ENCODE data around the gene MLLT10. TPM values are rescaled to one million over a fixed set of nuclear protein-coding genes. Genes with fewer than 3 reads are reported as not detected.
A peak's percentile ranks its signal among the peaks of the same experiment; 100 is the strongest.

The MLLT10 gene
- total and polyA plus RNA-seq, 9 of the 15 experiments (the other 6 are each of a cell fraction or from before 2014, with no cell fraction given), result 18.8 to 81.4 (median 64.2) TPM

- TF ChIP-seq TOE1 (IDR thresholded peaks at IDR 0.05; ENCODE audit: borderline replicate concordance) (no peak), TOE1 (CRISPR knock-in tag; IDR thresholded peaks at IDR 0.05; ENCODE audit: borderline replicate concordance, low read depth) (no peak), ZNF511 (CRISPR knock-in tag; IDR thresholded peaks at IDR 0.05) (no peak), MGA (IDR thresholded peaks at IDR 0.05) (peak; percentile 85), ZNF134 (CRISPR knock-in tag; conservative IDR thresholded peaks at IDR 0.05) (no peak), CHD1 (IDR thresholded peaks at IDR 0.05; ENCODE audit: low read length) (no peak), HNRNPLL (IDR thresholded peaks at IDR 0.05; ENCODE audit: low read depth, low read length, poor library complexity, severe bottlenecking) (no peak), E2F4 (CRISPR knock-in tag; IDR thresholded peaks at IDR 0.05; ENCODE audit: low read depth) (no peak)
- TF ChIP-seq, protein P1, sequence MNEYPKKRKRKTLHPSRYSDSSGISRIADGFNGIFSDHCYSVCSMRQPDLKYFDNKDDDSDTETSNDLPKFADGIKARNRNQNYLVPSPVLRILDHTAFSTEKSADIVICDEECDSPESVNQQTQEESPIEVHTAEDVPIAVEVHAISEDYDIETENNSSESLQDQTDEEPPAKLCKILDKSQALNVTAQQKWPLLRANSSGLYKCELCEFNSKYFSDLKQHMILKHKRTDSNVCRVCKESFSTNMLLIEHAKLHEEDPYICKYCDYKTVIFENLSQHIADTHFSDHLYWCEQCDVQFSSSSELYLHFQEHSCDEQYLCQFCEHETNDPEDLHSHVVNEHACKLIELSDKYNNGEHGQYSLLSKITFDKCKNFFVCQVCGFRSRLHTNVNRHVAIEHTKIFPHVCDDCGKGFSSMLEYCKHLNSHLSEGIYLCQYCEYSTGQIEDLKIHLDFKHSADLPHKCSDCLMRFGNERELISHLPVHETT (CRISPR knock-in tag; conservative IDR thresholded peaks at IDR 0.05 in 1 of 2, IDR thresholded peaks at IDR 0.05 in 1 of 2), result peak in 1 of 2 experiments; percentile 28; a peak in 1 of 4 replicates
- TF ChIP-seq, protein P2, sequence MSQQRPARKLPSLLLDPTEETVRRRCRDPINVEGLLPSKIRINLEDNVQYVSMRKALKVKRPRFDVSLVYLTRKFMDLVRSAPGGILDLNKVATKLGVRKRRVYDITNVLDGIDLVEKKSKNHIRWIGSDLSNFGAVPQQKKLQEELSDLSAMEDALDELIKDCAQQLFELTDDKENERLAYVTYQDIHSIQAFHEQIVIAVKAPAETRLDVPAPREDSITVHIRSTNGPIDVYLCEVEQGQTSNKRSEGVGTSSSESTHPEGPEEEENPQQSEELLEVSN (IDR thresholded peaks at IDR 0.05; ENCODE audit: borderline replicate concordance in 1 of 2, extremely low read depth in 1 of 2, insufficient read depth in 1 of 2, insufficient read length in 1 of 2, low read depth in 1 of 2, low read length in 1 of 2, poor library complexity in 1 of 2, severe bottlenecking in 1 of 2), result peak; percentile 64 to 66
These were observed 10.4 kb upstream of the MLLT10 start (continued) for GRCh38 chr10:21523557-21524008.
